PC-9 (cell line): ENCODE results near the gene HOXC10.

Source experiments
- CTCF ChIP-seq: fragments of 200-600 bp; sonication (generic); conservative IDR thresholded peaks from 2 replicates; pipeline ENCODE4 v1.6.1; 2017; ENCODE audit warnings: mixed run types, antibody characterized with exemption, mild to moderate bottlenecking, moderate library complexity
- EZH2 ChIP-seq: fragments of 200-600 bp; sonication (generic); IDR thresholded peaks from 2 replicates; pipeline ENCODE4 v1.8.0; 2017; ENCODE audit warnings: antibody characterized with exemption, low read depth

GRCh38 chr12:53942467-53942997 is 42.4 kb upstream of the HOXC10 start:
- no peak for TF ChIP-seq CTCF
- TF ChIP-seq EZH2, result no peak
